Ectodermal cell (in vitro differentiated cells): ENCODE data around the gene FBF1.
A peak's percentile ranks its signal among the peaks of the same experiment; 100 is the strongest.

Experiments
- H3K27ac ChIP-seq: 2 replicates; pipeline ENCODE4 v1.7.0; 2013; ENCODE audit warnings: mild to moderate bottlenecking, low read depth, low read length; ENCODE audit not compliant: insufficient read depth, poor library complexity, severe bottlenecking
- H3K27me3 ChIP-seq: 2 replicates; pipeline ENCODE4 v1.7.0; 2013; ENCODE audit warnings: mild to moderate bottlenecking, low read length; ENCODE audit not compliant: insufficient read depth, control insufficient read depth, poor library complexity, severe bottlenecking
- H3K36me3 ChIP-seq: one replicate; pipeline ENCODE4 v1.7.0; 2013; ENCODE audit warnings: low read length; ENCODE audit not compliant: control insufficient read depth, insufficient read depth
- H3K4me1 ChIP-seq: one replicate; pipeline ENCODE4 v1.7.0; 2013; ENCODE audit warnings: low read length; ENCODE audit not compliant: control insufficient read depth, insufficient read depth
- H3K4me3 ChIP-seq: 2 replicates; pipeline ENCODE4 v1.7.0; 2013; ENCODE audit warnings: low read depth, low read length, control low read depth; ENCODE audit not compliant: insufficient read depth
- H3K9me3 ChIP-seq: 2 replicates; pipeline ENCODE4 v1.7.0; 2013; ENCODE audit warnings: mild to moderate bottlenecking, low read length, moderate library complexity; ENCODE audit not compliant: control insufficient read depth
- WGBS, 2 experiments: methylation state at CpG; one replicate each; pipeline ENCODE4 v1.1.7; 2013; ENCODE audit warnings: missing lambda C conversion rate in 2 of 2; 5-methylcytosine and 5-hydroxymethylcytosine counted together

The FBF1 gene

DNA sequence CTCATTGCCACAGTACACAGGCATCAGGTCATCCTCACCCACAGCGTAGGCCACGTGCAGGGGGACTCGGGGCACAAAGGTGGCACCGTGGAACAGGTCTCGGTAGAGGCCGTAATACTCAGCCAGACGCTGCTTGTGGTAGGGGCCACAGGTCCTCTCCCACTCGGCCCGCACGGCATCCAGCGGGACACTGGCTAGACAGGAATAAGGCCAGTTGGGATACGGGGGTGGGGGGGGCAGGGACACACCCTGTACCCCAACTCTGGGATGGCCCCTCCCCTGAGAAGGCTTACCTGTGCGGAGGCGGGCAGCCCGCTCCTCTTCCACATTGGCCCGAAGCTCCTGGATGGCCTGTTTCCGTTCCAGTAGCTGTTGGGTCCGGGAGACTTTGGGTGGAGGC, 39.1 kb downstream of the FBF1 start:
- no peaks in the 10 kb centered on the region for H3K27me3 ChIP-seq
- no peak overlapping the region for H3K4me3 ChIP-seq
- WGBS, 2 experiments, result 89 to 91% methylated on average over 18 of the region's 18 CpGs
- H3K27ac ChIP-seq, result no peak overlapping the region
- H3K36me3 ChIP-seq, result peaks cover 24% of the 10 kb centered on the region
- no peaks in the 10 kb centered on the region for H3K9me3 ChIP-seq
- peaks cover 7% of the 10 kb centered on the region for H3K4me1 ChIP-seq

DNA sequence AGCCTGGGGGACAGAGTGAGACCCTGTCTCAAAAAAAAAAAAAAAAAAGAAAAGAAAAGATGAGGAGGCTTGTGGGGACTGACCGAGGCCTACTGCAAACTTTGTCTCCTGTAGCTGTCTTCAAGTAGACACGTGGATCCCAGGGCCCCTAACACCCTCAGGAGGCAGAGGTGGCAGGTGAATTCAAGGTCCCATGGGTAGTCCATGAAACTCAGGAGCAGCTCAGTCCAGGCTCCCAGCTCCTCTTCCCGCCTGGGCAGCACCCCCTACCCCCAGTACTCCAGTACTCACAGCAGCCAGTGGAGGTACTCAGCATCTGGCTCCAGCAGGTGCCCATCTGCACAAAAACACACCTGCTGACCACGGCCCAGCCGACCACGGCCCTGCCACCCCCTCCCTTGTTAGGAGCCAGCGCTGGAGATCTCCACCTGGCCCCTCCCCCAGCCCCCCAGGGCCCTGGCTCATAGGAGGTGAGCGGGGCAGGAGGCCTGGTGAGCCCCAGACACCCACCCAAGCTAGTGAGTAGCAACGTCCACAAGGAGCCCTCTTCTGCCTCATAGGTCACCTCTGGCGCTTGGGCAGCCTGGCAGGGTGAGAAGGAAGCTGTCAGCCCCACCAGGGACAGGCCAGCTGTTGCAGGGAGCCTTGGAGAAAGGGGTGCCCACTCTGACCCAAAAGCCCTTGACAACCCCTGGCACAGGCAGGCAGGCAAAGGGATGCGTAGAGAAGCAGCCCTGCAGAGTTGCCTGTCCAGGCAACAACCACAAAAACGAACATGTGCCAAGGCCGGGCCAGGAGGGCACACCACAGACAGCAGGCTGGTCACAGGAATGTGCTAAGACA, 39.9 kb downstream of the FBF1 start:
- 94 to 96% methylated on average over 13 of the region's 13 CpGs for WGBS, 2 experiments
- no peaks in the 10 kb centered on the region for H3K27me3 ChIP-seq
- no peak overlapping the region for H3K4me3 ChIP-seq
- peaks cover 7% of the 10 kb centered on the region for H3K4me1 ChIP-seq
- H3K27ac ChIP-seq, result no peak overlapping the region
- peaks cover 24% of the 10 kb centered on the region for H3K36me3 ChIP-seq
- no peaks in the 10 kb centered on the region for H3K9me3 ChIP-seq

DNA sequence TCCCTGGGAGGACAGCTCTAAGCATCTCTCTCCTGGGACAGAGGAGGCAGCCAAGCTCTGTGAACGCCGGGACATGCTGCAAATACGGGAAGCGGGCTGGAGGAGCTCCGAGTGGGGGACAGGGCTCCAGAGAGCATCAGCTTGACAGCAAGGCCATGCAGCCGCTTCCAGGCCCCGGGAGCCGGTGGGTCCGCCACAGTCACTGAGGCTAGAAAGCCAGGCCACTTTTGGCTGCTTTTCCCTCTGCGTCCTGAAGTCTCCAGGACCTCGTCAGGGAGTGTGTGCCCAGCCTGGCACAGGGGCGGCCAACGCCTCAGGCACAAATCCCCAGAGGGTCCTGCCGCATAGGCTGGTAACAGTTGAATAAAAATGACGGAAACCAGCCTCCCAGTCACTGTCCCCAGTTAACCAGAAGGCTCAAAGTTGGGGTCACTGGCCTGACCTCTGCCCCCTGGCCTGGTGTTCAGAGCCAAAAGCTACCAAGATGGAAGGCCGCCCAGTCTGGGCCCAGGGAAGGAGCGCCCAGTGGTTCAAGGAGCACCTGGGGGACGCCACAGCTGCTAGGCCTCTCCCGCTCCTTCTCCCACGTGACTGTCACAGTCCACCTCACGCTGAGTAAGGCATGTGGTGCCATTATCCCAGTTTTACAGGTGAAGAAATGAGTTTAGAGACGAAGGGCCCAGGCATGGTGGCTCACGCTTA, 40.9 kb downstream of the FBF1 start:
- Histone ChIP-seq H3K4me3 (no peak overlapping the region), H3K4me1 (peaks cover 14% of the 10 kb centered on the region), H3K27ac (no peak overlapping the region), H3K27me3 (no peaks in the 10 kb centered on the region), H3K36me3 (peaks cover 24% of the 10 kb centered on the region), H3K9me3 (no peaks in the 10 kb centered on the region)
- WGBS, 2 experiments, result 94 to 95% methylated on average over 23 of the region's 23 CpGs

DNA sequence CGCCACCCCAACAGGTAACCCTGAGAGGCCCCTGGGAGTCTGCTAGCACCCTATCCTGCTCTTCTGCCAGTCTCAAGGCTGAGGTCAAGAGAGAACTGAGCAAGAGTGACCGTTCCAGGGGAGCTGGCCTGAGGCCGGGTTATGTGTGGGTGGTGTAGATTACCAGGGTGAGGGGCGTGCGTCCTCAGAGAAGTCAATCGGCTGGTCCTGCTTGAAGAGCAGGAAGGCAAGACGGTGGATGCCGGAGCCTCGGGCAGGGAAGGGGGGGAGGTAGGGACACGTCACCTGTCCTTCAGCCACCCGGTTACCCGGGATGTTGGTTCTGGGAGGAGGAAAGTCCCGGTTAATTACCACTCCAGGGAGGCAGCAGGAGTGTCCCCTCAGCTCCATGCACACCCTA, 41.5 kb downstream of the FBF1 start:
- Histone ChIP-seq H3K36me3 (peaks cover 24% of the 10 kb centered on the region), H3K4me3 (no peak overlapping the region), H3K9me3 (no peaks in the 10 kb centered on the region), H3K4me1 (peaks cover 19% of the 10 kb centered on the region), H3K27ac (no peak overlapping the region), H3K27me3 (no peaks in the 10 kb centered on the region)
- 95 to 96% methylated on average over 13 of the region's 13 CpGs for WGBS, 2 experiments

DNA sequence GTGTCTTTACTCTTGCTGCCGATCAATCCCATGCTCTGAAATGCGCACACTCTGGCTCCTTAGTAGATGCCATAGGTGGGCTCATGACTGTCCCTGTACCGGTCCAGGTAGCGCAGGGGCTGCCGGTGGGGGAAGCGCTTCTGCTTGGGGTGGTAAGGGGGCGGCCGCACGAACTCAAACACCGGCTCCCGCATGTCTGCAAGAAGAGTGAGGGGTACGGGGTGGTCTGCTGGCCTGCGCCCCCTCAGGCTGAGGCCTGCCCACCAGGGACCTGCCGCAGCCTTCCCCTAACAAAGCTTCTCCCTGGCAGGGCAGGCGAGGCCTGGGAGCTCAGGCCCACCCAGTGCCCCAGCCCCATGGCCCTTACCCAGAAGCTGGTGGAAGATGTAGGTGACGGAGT, 42.1 kb downstream of the FBF1 start:
- H3K36me3 ChIP-seq, result peaks cover 24% of the 10 kb centered on the region
- WGBS, 2 experiments, result 95 to 96% methylated on average over 16 of the region's 16 CpGs

DNA sequence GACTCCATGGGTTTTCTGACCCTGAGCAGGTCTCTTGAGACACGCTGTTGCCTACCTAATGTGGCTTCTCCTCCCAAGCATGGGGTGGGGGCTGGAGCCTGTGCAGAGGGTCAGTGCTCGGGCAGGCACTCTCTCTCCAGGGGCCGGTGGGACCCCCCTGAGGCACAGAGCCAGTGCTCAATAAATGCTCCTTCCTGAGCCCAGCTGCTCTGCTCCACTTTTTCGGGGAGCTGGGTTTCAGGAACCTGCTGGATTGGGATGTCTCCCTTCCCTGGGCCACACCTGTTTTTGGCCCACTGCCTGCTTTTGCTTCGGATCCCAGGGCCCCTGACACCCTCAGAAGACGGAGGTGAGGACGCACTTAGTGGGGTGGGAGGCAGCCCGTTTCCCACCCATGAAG, 42.8 kb downstream of the FBF1 start:
- Histone ChIP-seq H3K4me1 (peaks cover 28% of the 10 kb centered on the region), H3K9me3 (no peaks in the 10 kb centered on the region), H3K36me3 (peaks cover 24% of the 10 kb centered on the region), H3K4me3 (no peak overlapping the region), H3K27me3 (no peaks in the 10 kb centered on the region), H3K27ac (no peak overlapping the region)
- WGBS, 2 experiments, result 92 to 94% methylated on average over 8 of the region's 8 CpGs

More for the DNA sequence above, 42.1 kb downstream of the FBF1 start:
- Histone ChIP-seq H3K4me1 (peaks cover 24% of the 10 kb centered on the region), H3K27ac (no peak overlapping the region), H3K9me3 (no peaks in the 10 kb centered on the region), H3K27me3 (no peaks in the 10 kb centered on the region), H3K4me3 (no peak overlapping the region)

DNA sequence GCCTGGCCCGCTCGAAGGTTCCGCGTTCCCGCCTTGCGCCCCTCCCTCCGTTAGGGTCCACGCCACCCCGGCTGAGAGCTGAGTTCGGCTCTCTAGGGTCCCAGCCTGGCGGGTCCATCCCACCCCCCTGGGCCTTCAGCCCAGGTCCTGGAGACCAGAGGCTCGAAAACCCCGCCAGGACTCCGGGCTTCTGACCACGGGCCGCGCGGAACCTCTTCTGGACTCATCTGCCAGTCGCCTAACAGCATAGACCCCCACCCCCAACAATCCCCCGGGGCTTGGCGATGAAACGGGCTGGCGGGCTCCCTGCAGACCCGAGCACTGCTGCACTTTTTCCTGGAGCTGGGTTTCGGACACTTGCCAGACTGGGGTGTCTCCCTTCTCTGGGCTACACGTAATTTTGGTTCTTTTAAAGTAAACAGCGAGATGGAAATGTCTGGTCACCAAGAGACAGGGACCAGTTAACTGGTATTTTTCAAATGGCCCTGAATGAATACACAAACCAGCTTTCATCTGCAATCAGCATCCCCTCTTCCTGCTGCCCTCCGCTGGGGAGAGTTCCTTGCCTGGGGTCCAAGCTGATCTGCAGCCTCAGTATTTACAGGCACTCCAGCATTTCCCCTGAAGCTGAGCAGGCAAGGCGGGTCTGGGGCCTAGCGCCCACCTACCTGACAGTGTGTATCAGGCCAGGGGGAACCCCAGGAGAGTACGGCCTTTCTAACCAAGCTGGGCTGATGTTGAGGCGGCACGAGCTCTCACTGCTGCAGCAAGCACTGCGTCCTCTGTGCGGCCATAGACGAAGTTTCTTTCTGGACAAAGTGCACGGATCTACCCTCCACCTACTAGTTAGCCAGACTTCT, 43.5 kb downstream of the FBF1 start:
- H3K9me3 ChIP-seq, result no peaks in the 10 kb centered on the region
- peak overlapping the region; percentile 60 for H3K27ac ChIP-seq
- WGBS, 2 experiments, result 47 to 48% methylated on average over 37 of the region's 37 CpGs
- H3K36me3 ChIP-seq, result peaks cover 24% of the 10 kb centered on the region
- H3K4me1 ChIP-seq, result peaks cover 32% of the 10 kb centered on the region
- H3K4me3 ChIP-seq, result peak overlapping the region; percentile 78
- no peaks in the 10 kb centered on the region for H3K27me3 ChIP-seq

DNA sequence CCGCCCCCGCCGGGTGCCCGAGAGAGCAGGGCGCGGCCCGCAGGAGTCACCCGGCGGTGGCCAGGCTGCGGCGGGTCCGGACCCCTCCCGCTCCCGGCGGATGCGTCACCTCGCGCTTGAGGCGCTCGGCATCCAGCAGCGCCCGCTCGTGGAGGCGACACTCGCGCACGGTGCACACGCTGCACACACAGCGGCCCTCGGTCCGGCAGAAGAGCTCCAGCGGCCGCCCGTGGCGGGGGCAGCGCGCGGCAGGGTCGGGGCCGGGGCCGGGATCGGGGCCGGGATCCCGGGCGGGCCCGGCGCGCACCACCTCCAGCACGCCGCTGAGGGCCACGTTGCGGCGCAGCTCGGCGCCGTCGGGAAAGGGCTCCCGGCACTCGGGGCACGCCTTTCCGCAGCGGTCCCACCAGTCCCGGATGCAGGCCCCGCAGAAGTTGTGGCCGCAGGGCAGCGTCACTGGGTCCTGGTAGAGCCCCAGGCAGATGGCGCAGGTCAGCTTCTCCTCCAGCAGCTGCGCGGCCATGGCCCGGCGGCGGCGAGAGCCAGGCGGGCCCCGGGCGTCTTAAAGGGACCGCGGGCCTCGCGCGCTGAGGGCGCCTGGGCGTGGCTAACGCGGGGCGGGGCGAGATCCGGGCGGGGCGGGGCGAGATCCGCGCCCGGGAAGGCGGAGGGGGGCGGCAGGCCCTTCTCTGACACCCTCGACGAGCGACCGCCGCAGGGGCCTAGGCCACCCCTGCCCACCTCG, 44.3 kb downstream of the FBF1 start, which contains the start of gene TRIM65:
TRIM65 (minus strand) TSS at position 537 of the 745 bp plus-strand sequence; CDS start at position 523, 14 bp downstream.
- Histone ChIP-seq H3K27ac (peak within 1 kb of the TSS; percentile 60), H3K36me3 (peaks cover 18% of the 10 kb centered on the region), H3K9me3 (no peaks in the 10 kb centered on the region), H3K4me1 (peaks cover 32% of the 10 kb centered on the region), H3K4me3 (peak within 1 kb of the TSS; percentile 78), H3K27me3 (no peaks in the 10 kb centered on the region)
- WGBS, 2 experiments, result 0% methylated on average over 102 of the region's 102 CpGs

DNA sequence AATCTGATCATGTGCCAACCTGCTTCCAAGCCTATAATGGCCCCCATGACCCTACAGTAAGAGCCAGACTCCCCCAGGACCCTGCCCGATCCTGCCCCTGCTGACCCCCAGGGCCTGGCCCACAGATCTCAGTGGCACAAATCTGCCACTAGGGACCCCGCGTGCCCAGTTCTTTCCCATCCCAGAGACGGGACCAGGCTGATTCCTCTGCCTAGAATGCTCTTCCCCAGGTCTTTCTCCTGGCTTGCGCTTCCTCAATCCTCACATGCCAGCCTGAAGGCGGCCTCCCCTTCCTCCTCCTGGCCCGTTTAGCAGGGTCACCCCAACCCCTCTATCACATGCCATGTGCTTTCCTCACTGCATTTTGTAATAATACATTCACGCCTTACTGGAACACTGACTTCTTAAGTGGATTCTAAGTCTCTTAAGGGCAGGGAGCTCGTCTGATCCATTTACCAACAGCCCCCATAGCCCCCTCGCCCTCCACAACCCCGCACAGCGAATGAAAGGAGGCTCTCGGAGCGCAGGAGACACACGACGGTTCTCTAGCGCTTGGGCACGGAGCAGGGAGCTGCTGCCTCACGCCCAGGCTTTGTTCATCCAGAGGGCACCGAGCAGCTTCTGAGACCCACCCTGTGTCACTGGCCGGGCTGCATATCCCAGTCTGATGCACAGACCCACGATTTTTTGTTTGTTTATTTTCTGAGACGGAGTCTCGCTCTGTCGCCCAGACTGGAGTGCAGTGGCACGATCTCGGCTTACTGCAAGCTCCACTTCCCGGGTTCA, 45.3 kb downstream of the FBF1 start:
- H3K4me3 ChIP-seq, result peak overlapping the region; percentile 78

More for the DNA sequence above, 45.3 kb downstream of the FBF1 start:
- WGBS, 2 experiments, result 28 to 29% methylated on average over 28 of the region's 28 CpGs
- peaks cover 10% of the 10 kb centered on the region for H3K36me3 ChIP-seq
- H3K27ac ChIP-seq, result no peak overlapping the region
- no peaks in the 10 kb centered on the region for H3K9me3 ChIP-seq
- H3K4me1 ChIP-seq, result peaks cover 32% of the 10 kb centered on the region
- H3K27me3 ChIP-seq, result no peaks in the 10 kb centered on the region
